NCI-H2171 (cell line): Measurements from ENCODE around the gene KDM4C.
"Not testable (repeated sequence)": the region's sequence is repeated elsewhere in the genome, so short reads cannot be mapped to it uniquely, and the experiment has no call there.

Experiments used
- DNase-seq: peaks from one replicate; lab custom pipeline; 2025; lab: John Stamatoyannopoulos, UW

Gene KDM4C

GRCh38 chr9:6931913-6932312 lies 174.1 kb downstream of the KDM4C start:
- no peak for DNase-seq

GRCh38 chr9:6936103-6936502 lies 178.3 kb downstream of the KDM4C start:
- no peak for DNase-seq

- no peak for DNase-seq
Observed at GRCh38 chr9:6937209-6937608, 179.4 kb downstream of the KDM4C start.

GRCh38 chr9:6938447-6938846 lies 180.7 kb downstream of the KDM4C start:
- peak; percentile 42 for DNase-seq

GRCh38 chr9:6938873-6939272 lies 181.1 kb downstream of the KDM4C start:
- no peak for DNase-seq

- no peak for DNase-seq
Observed at GRCh38 chr9:6941501-6941900, 183.7 kb downstream of the KDM4C start.

- DNase-seq = no peak
Observed at GRCh38 chr9:6942406-6942805, 184.6 kb downstream of the KDM4C start.

GRCh38 chr9:6943293-6943692 lies 185.5 kb downstream of the KDM4C start:
- no peak for DNase-seq

GRCh38 chr9:6944093-6944551 lies 186.3 kb downstream of the KDM4C start:
- DNase-seq = no peak

- no peak for DNase-seq
Observed at GRCh38 chr9:6944896-6945295, 187.1 kb downstream of the KDM4C start.

GRCh38 chr9:6945816-6946215 lies 188.0 kb downstream of the KDM4C start:
- DNase-seq = no peak

- DNase-seq = no peak
Observed at GRCh38 chr9:6946583-6947166, 188.9 kb downstream of the KDM4C start.

- not testable (repeated sequence) for DNase-seq
Observed at GRCh38 chr9:6948921-6949320, 191.1 kb downstream of the KDM4C start.

GRCh38 chr9:6955251-6955921 lies 197.6 kb downstream of the KDM4C start:
- no peak for DNase-seq

- no peak for DNase-seq
Observed at GRCh38 chr9:6956879-6957278, 199.1 kb downstream of the KDM4C start.

- DNase-seq = no peak
Observed at GRCh38 chr9:6959270-6960000, 201.7 kb downstream of the KDM4C start.

- no peak for DNase-seq
Observed at GRCh38 chr9:6960777-6961176, 203.0 kb downstream of the KDM4C start.

GRCh38 chr9:6961845-6962522 lies 204.2 kb downstream of the KDM4C start:
- no peak for DNase-seq

GRCh38 chr9:6965566-6965965 lies 207.8 kb downstream of the KDM4C start:
- DNase-seq = no peak

GRCh38 chr9:6968271-6968670 lies 210.5 kb downstream of the KDM4C start:
- no peak for DNase-seq

GRCh38 chr9:6969805-6970204 lies 212.0 kb downstream of the KDM4C start:
- DNase-seq = no peak

- DNase-seq = no peak
Observed at GRCh38 chr9:6973089-6973488, 215.3 kb downstream of the KDM4C start.

GRCh38 chr9:6973762-6974161 lies 216.0 kb downstream of the KDM4C start:
- no peak for DNase-seq
